PC-3 (cell line): ENCODE results near the gene CACHD1. TPM values are rescaled to one million over a fixed set of nuclear protein-coding genes. Genes with fewer than 3 reads are reported as not detected.

Source experiments
- ATAC-seq: fragments of 200-7000 bp; cut with Tn5 transposase; 2 replicates; pipeline ENCODE4 v1.9.1; 2020; ENCODE audit warnings: mild to moderate bottlenecking, moderate library complexity
- BruUV-seq: library from RNA; stranded (reverse); fragments of 400-500 nt; replicated peaks from 2 replicates; lab custom pipeline; 2021; lab: Mats Ljungman, UMichigan
- CTCF ChIA-PET: fragments of 300-600 bp; sonication (Branson Sonifier 250); formaldehyde crosslinking; loops from one replicate; lab custom pipeline; 2022; ENCODE audit warnings: antibody characterized with exemption; lab: Charles Lee
- POLR2A ChIA-PET: fragments of 300-600 bp; sonication (Branson Sonifier 250); formaldehyde crosslinking; loops from one replicate; lab custom pipeline; 2022; ENCODE audit warnings: antibody characterized with exemption; ENCODE audit not compliant: unreplicated experiment; lab: Charles Lee
- DNase-seq: peaks from one replicate; pipeline ENCODE4 v3.0.0-alpha.2; 2015
- H2AFZ ChIP-seq: fragments of 300-600 bp; sonication (generic); 2 replicates; pipeline ENCODE4 v1.6.0; 2016; ENCODE audit warnings: antibody characterized with exemption, low read length
- H3F3A ChIP-seq: fragments of 300-600 bp; sonication (generic); one replicate; pipeline ENCODE4 v1.6.0; 2017; ENCODE audit warnings: antibody characterized with exemption, low read length, control low read depth, mild to moderate bottlenecking; ENCODE audit not compliant: unreplicated experiment
- H3K27ac ChIP-seq: fragments of 300-600 bp; sonication (generic); 2 replicates; pipeline ENCODE4 v1.5.1; 2016; ENCODE audit warnings: mild to moderate bottlenecking, low read length
- H3K27me3 ChIP-seq: fragments of 300-600 bp; sonication (generic); 2 replicates; pipeline ENCODE4 v1.6.1; 2016; ENCODE audit warnings: low read length, mixed read lengths
- H3K36me3 ChIP-seq: fragments of 300-600 bp; sonication (generic); 2 replicates; pipeline ENCODE4 v1.6.1; 2016; ENCODE audit warnings: low read depth, mixed run types, low read length, mixed read lengths
- H3K4me1 ChIP-seq: fragments of 300-600 bp; sonication (generic); 2 replicates; pipeline ENCODE4 v1.5.1; 2016; ENCODE audit warnings: low read length; ENCODE audit not compliant: insufficient read depth
- H3K4me2 ChIP-seq: fragments of 300-600 bp; sonication (generic); 2 replicates; pipeline ENCODE4 v1.6.0; 2016; ENCODE audit warnings: low read length
- H3K4me3 ChIP-seq: fragments of 300-600 bp; sonication (generic); 2 replicates; pipeline ENCODE4 v1.5.1; 2016; ENCODE audit warnings: mild to moderate bottlenecking, low read length, mixed read lengths
- H3K79me2 ChIP-seq: fragments of 300-600 bp; sonication (generic); 2 replicates; pipeline ENCODE4 v1.6.1; 2017; ENCODE audit warnings: low read length, mixed read lengths
- H3K9ac ChIP-seq: fragments of 300-600 bp; sonication (generic); 2 replicates; pipeline ENCODE4 v1.6.0; 2016; ENCODE audit warnings: mild to moderate bottlenecking, low read length
- H3K9me2 ChIP-seq: fragments of 300-600 bp; sonication (generic); replicated peaks from 2 replicates; pipeline ENCODE4 v1.6.1; 2016; ENCODE audit warnings: mixed run types, low read length, mixed read lengths
- H3K9me3 ChIP-seq: fragments of 300-600 bp; sonication (generic); 2 replicates; pipeline ENCODE4 v1.6.1; 2016; ENCODE audit warnings: low read length, mixed read lengths
- H4K20me1 ChIP-seq: fragments of 300-600 bp; sonication (generic); 2 replicates; pipeline ENCODE4 v1.6.1; 2016; ENCODE audit warnings: low read length, mixed read lengths
- CTCF ChIP-seq: fragments of 300-600 bp; sonication (generic); conservative IDR thresholded peaks from 2 replicates; pipeline ENCODE4 v1.5.1; 2017; ENCODE audit warnings: antibody characterized with exemption, low read depth, mild to moderate bottlenecking, low read length
- EZH2 ChIP-seq: fragments of 300-600 bp; sonication (generic); IDR thresholded peaks from one replicate; pipeline ENCODE4 v1.6.1; 2017; ENCODE audit warnings: antibody characterized with exemption, mild to moderate bottlenecking, low read length; ENCODE audit not compliant: unreplicated experiment
- EZH2phosphoT487 ChIP-seq: fragments of 300-600 bp; sonication (generic); IDR thresholded peaks from 2 replicates; pipeline ENCODE4 v1.6.1; 2018; ENCODE audit warnings: mild to moderate bottlenecking, antibody characterized with exemption, low read length, borderline replicate concordance
- intact Hi-C: fragments of 100-400 bp; cut with micrococcal nuclease; formaldehyde crosslinking; loops from 2 replicates; pipeline ENCODE4 v1.9.0; 2023
- total RNA-seq: library from RNA; depleted of rRNA; stranded (reverse); fragments of >200 nt; gene quantifications from 2 replicates; pipeline ENCODE4 v1.2.3, GENCODE V29; 2014

The CACHD1 gene
- total RNA-seq, 1 experiment from 2014 or later: 6.6 TPM

- no peak for ATAC-seq
- no peak overlapping the region for H2AFZ ChIP-seq
- intact Hi-C loops: no loop called here
- H3K9ac ChIP-seq: no peak overlapping the region
- H3K4me1 ChIP-seq: no peaks in the 10 kb centered on the region
- H4K20me1 ChIP-seq: no peaks in the 10 kb centered on the region
- ChIA-PET CTCF (no interaction called here), POLR2A (no interaction called here)
- no peak overlapping the region for H3K4me2 ChIP-seq
- H3K27me3 ChIP-seq: no peaks in the 10 kb centered on the region
- no peak overlapping the region for H3K27ac ChIP-seq
- no peaks in the 10 kb centered on the region for H3K9me2 ChIP-seq
- no TSS peak for BruUV-seq
- H3K9me3 ChIP-seq: no peaks in the 10 kb centered on the region
- peaks cover 5% of the 10 kb centered on the region; the same call in 1 of the 2 replicates for H3K36me3 ChIP-seq
- H3F3A ChIP-seq: no peaks in the 10 kb centered on the region
- no peak for DNase-seq
- TF ChIP-seq CTCF: no peak
- no peak for TF ChIP-seq EZH2phosphoT487
- no peak for TF ChIP-seq EZH2
- no peaks in the 10 kb centered on the region for H3K79me2 ChIP-seq
- no peak overlapping the region for H3K4me3 ChIP-seq
These were observed 211.1 kb downstream of the CACHD1 start for GRCh38 chr1:64681043-64681442.

- H3K9me3 ChIP-seq: no peaks in the 10 kb centered on the region
- no peaks in the 10 kb centered on the region for H3K27me3 ChIP-seq
- H3K79me2 ChIP-seq: no peaks in the 10 kb centered on the region
- no peak for DNase-seq
- H3K36me3 ChIP-seq: peaks cover 5% of the 10 kb centered on the region; the same call in 1 of the 2 replicates
- H3K9me2 ChIP-seq: no peaks in the 10 kb centered on the region
- no peak for TF ChIP-seq EZH2phosphoT487
- TF ChIP-seq CTCF: no peak
- TF ChIP-seq EZH2: no peak
- no peak for ATAC-seq
- H3K9ac ChIP-seq: no peak overlapping the region
- H3K4me3 ChIP-seq: no peak overlapping the region
- H4K20me1 ChIP-seq: no peaks in the 10 kb centered on the region
- BruUV-seq: no TSS peak
- H3K4me1 ChIP-seq: peaks cover 19% of the 10 kb centered on the region
- no peak overlapping the region for H3K4me2 ChIP-seq
- POLR2A ChIA-PET: no interaction called here
- no peak overlapping the region for H2AFZ ChIP-seq
- intact Hi-C loops: no loop called here
- CTCF ChIA-PET: interaction anchor here (0.7 kb wide), 2 partner anchors 115 to 151 kb away, joined by 3 to 9 read pairs; no protein-coding TSS in a partner anchor
- H3F3A ChIP-seq: no peaks in the 10 kb centered on the region
- no peak overlapping the region for H3K27ac ChIP-seq
These were observed 213.5 kb downstream of the CACHD1 start for GRCh38 chr1:64683419-64683818.

GRCh38 chr1:64685217-64685616 lies 215.3 kb downstream of the CACHD1 start:
- intact Hi-C loops: loop anchor here (5.0 kb wide), 2 partner anchors 213 to 282 kb away; partner anchors contain the start of genes CACHD1 and JAK1
- no peak overlapping the region for H3K4me3 ChIP-seq
- POLR2A ChIA-PET: no interaction called here
- no peak overlapping the region for H3K4me2 ChIP-seq
- H3K36me3 ChIP-seq: peaks cover 5% of the 10 kb centered on the region; the same call in 1 of the 2 replicates
- H3K9me2 ChIP-seq: no peaks in the 10 kb centered on the region
- no peaks in the 10 kb centered on the region for H3K9me3 ChIP-seq
- H3K79me2 ChIP-seq: no peaks in the 10 kb centered on the region
- no peaks in the 10 kb centered on the region for H3K27me3 ChIP-seq
- no peaks in the 10 kb centered on the region for H3F3A ChIP-seq
- H2AFZ ChIP-seq: no peak overlapping the region
- DNase-seq: no peak
- no peak overlapping the region for H3K27ac ChIP-seq
- TF ChIP-seq CTCF (no peak), EZH2 (no peak), EZH2phosphoT487 (no peak)
- H3K9ac ChIP-seq: no peak overlapping the region
- no peak for ATAC-seq
- no TSS peak for BruUV-seq
- H4K20me1 ChIP-seq: no peaks in the 10 kb centered on the region
- CTCF ChIA-PET: interaction anchor here (0.6 kb wide), 2 partner anchors 119 to 342 kb away, joined by 3 to 4 read pairs; no protein-coding TSS in a partner anchor
- H3K4me1 ChIP-seq: peaks cover 20% of the 10 kb centered on the region
